Astrocyte of the cerebellum (primary cell): Measurements from ENCODE around the gene TOMM34.

Experiments
- DNase-seq: peaks from one replicate; pipeline ENCODE4 v3.0.0-alpha.2; 2011; ENCODE audit warnings: low read depth
- H3K4me3 ChIP-seq: 2 replicates; pipeline ENCODE4 v1.5.1; 2011; ENCODE audit warnings: mild to moderate bottlenecking, low read depth, low read length, moderate library complexity
- CTCF ChIP-seq: IDR thresholded peaks from 2 replicates; pipeline ENCODE4 v1.5.1; 2012; ENCODE audit warnings: low read length, low read depth, moderate library complexity, mild to moderate bottlenecking; ENCODE audit errors: missing control alignments
- in situ Hi-C: cut with HindIII; loops from 2 replicates; pipeline ENCODE4 v1.10.0; 2017; ENCODE audit warnings: low sequenced_read_pairs

The TOMM34 gene

GRCh38 chr20:44958276-44958675 lies 1.9 kb downstream of the TOMM34 start:
- no peak for TF ChIP-seq CTCF
- DNase-seq: no peak
- H3K4me3 ChIP-seq: no peak overlapping the region
- in situ Hi-C loops: no loop called here

GRCh38 chr20:44956410-44956809 lies 3.8 kb downstream of the TOMM34 start:
- in situ Hi-C loops: no loop called here
- no peak for DNase-seq
- no peak for TF ChIP-seq CTCF
- H3K4me3 ChIP-seq: no peak overlapping the region

- no peak for TF ChIP-seq CTCF
- H3K4me3 ChIP-seq: no peak overlapping the region
- no peak for DNase-seq
- in situ Hi-C loops: no loop called here
These were observed 4.9 kb downstream of the TOMM34 start for GRCh38 chr20:44955270-44955669.

- no peak overlapping the region for H3K4me3 ChIP-seq
- no peak for TF ChIP-seq CTCF
- no peak for DNase-seq
- in situ Hi-C loops: no loop called here
These were observed 6.0 kb downstream of the TOMM34 start for GRCh38 chr20:44954211-44954610.

- H3K4me3 ChIP-seq: no peak overlapping the region
- no peak for DNase-seq
- in situ Hi-C loops: no loop called here
- no peak for TF ChIP-seq CTCF
These were observed 7.5 kb downstream of the TOMM34 start for GRCh38 chr20:44952731-44953130.

- no peak for TF ChIP-seq CTCF
- no peak overlapping the region for H3K4me3 ChIP-seq
- no peak for DNase-seq
- in situ Hi-C loops: no loop called here
These were observed 9.8 kb downstream of the TOMM34 start for GRCh38 chr20:44950368-44950767.

- in situ Hi-C loops: no loop called here
- no peak for DNase-seq
- no peak for TF ChIP-seq CTCF
- no peak overlapping the region for H3K4me3 ChIP-seq
These were observed 11.7 kb downstream of the TOMM34 start for GRCh38 chr20:44948513-44948912.
